HEK293T (cell line): ENCODE data around the gene CCDC137.
"Not testable (repeated sequence)": the region's sequence is repeated elsewhere in the genome, so short reads cannot be mapped to it uniquely, and the experiment has no call there.

Experiments
- CTCF ChIA-PET: fragments of 350-600 bp; formaldehyde crosslinking; extraction: SDS; loops from one replicate; lab custom pipeline; 2021; ENCODE audit warnings: antibody characterized with exemption, inconsistent platforms; lab: Yijun Ruan, JAX
- POLR2A ChIA-PET: fragments of 350-600 bp; formaldehyde crosslinking; extraction: SDS; loops from one replicate; lab custom pipeline; 2020; ENCODE audit warnings: antibody characterized with exemption, inconsistent platforms; lab: Yijun Ruan, JAX
- DNase-seq: peaks from one replicate; pipeline ENCODE4 v3.0.0; 2012; ENCODE audit warnings: mixed read lengths; ENCODE audit errors: extremely low spot score
- ARNT ChIP-seq: fragments of 450-650 bp; IDR thresholded peaks from 2 replicates; pipeline ENCODE4 v1.6.1; 2017; ENCODE audit warnings: mild to moderate bottlenecking
- BHLHE40 ChIP-seq: fragments of 450-650 bp; IDR thresholded peaks from 2 replicates; pipeline ENCODE4 v1.6.1; 2016; ENCODE audit warnings: mild to moderate bottlenecking, moderate library complexity, borderline replicate concordance
- CTBP1 ChIP-seq: fragments of 450-650 bp; IDR thresholded peaks from 2 replicates; pipeline ENCODE4 v1.6.1; 2016; ENCODE audit warnings: borderline replicate concordance
- ELF4 ChIP-seq: fragments of 450-650 bp; IDR thresholded peaks from 2 replicates; pipeline ENCODE4 v1.6.1; 2017; ENCODE audit warnings: antibody characterized with exemption
- FOXA1 ChIP-seq: fragments of 450-650 bp; IDR thresholded peaks from 2 replicates; pipeline ENCODE4 v1.6.1; 2016; ENCODE audit warnings: mild to moderate bottlenecking
- FOXK2 ChIP-seq: fragments of 450-650 bp; IDR thresholded peaks from 2 replicates; pipeline ENCODE4 v1.6.1; 2016; ENCODE audit warnings: mild to moderate bottlenecking
- FOXM1 ChIP-seq: fragments of 450-650 bp; IDR thresholded peaks from 2 replicates; pipeline ENCODE4 v1.6.1; 2017; ENCODE audit warnings: mild to moderate bottlenecking, borderline replicate concordance
- HDGF ChIP-seq: fragments of 450-650 bp; IDR thresholded peaks from 2 replicates; pipeline ENCODE4 v1.6.1; 2017; ENCODE audit warnings: antibody characterized with exemption, borderline replicate concordance
- L3MBTL2 ChIP-seq: fragments of 450-650 bp; conservative IDR thresholded peaks from 2 replicates; pipeline ENCODE4 v1.6.1; 2016; ENCODE audit warnings: mild to moderate bottlenecking
- LEF1 ChIP-seq: fragments of 450-650 bp; IDR thresholded peaks from 2 replicates; pipeline ENCODE4 v1.6.1; 2017; ENCODE audit warnings: mild to moderate bottlenecking, borderline replicate concordance
- NFRKB ChIP-seq: fragments of 450-650 bp; IDR thresholded peaks from 2 replicates; pipeline ENCODE4 v1.6.1; 2016; ENCODE audit warnings: mild to moderate bottlenecking, moderate library complexity
- SP1 ChIP-seq: fragments of 450-650 bp; IDR thresholded peaks from 2 replicates; pipeline ENCODE4 v1.6.1; 2017
- SUZ12 ChIP-seq: fragments of 450-650 bp; IDR thresholded peaks from 2 replicates; pipeline ENCODE4 v1.6.1; 2016; ENCODE audit warnings: mild to moderate bottlenecking
- TARDBP ChIP-seq: fragments of 450-650 bp; IDR thresholded peaks from 2 replicates; pipeline ENCODE4 v1.6.1; 2016
- ZNF384 ChIP-seq: fragments of 450-650 bp; IDR thresholded peaks from 2 replicates; pipeline ENCODE4 v1.6.1; 2016
- TF ChIP-seq, protein P1 (sequence below): fragments of 450-650 bp; IDR thresholded peaks from 2 replicates; pipeline ENCODE4 v1.6.1; 2016

CCDC137 gene, protein sequence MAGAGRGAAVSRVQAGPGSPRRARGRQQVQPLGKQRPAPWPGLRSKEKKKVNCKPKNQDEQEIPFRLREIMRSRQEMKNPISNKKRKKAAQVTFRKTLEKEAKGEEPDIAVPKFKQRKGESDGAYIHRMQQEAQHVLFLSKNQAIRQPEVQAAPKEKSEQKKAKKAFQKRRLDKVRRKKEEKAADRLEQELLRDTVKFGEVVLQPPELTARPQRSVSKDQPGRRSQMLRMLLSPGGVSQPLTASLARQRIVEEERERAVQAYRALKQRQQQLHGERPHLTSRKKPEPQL

DNA sequence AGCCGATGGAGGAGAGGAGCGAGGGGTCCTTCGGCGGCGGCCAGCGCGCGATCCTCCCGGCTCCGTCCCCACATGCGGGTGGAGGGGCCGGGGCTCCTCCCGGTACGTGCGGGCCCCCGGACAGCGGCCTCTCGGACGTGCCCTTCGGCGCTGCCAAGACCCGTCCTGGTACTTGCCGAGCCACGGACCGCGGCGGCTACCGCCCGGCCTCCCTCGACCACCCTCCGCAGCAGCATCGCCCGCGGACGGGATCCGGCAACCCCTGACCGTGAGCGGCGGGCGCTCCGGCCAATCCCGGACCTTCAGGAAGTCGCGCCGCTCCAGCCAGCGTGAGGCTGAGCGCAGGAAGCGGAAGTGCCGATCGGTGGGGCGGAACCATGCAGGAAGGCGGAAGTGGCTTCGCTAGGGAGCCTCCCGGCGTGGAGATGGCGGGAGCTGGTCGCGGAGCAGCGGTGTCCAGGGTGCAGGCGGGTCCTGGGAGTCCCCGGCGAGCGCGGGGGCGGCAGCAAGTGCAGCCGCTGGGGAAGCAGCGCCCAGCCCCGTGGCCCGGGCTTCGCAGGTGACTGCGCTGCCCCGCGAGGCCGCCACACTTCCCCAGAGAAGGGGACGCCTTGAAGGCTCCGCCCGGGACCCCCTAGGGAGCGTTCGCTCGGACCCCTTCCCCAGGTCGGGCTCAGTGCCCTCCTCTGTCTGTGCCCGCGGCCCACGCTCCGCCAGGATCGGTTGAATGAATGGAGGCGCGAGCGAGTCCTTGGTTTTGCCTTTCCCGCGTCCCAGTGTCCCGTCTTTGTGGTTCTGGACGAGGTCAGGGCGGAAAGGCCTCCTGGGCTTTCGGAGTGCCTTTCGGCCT, at the start of gene CCDC137, which contains the start of gene OXLD1:
CCDC137 (plus strand) TSS at position 396 of the 850 bp plus-strand sequence; CDS start at position 426, 30 bp downstream.
OXLD1 (minus strand) TSS at position 264 of the 850 bp plus-strand sequence; CDS start at position 236, 28 bp downstream.
- ChIA-PET POLR2A (interaction anchor here (0.7 to 2.8 kb wide), 15 partner anchors 9 to 202 kb away, joined by 3 to 29 read pairs (median 4); partner anchors contain the start of genes ARL16, HGS, MCRIP1 and MRPL12), CTCF (no interaction called here)
- TF ChIP-seq L3MBTL2 = peak; percentile 53; the same call in 1 of the 2 replicates
- TF ChIP-seq ARNT = no peak
- TF ChIP-seq TARDBP = no peak
- TF ChIP-seq NFRKB = no peak
- no peak for TF ChIP-seq ZNF384
- TF ChIP-seq FOXK2 = no peak
- no peak for TF ChIP-seq FOXM1
- no peak for TF ChIP-seq FOXA1
- no peak for TF ChIP-seq BHLHE40
- no peak for TF ChIP-seq HDGF
- TF ChIP-seq LEF1 = no peak
- TF ChIP-seq, protein P1, sequence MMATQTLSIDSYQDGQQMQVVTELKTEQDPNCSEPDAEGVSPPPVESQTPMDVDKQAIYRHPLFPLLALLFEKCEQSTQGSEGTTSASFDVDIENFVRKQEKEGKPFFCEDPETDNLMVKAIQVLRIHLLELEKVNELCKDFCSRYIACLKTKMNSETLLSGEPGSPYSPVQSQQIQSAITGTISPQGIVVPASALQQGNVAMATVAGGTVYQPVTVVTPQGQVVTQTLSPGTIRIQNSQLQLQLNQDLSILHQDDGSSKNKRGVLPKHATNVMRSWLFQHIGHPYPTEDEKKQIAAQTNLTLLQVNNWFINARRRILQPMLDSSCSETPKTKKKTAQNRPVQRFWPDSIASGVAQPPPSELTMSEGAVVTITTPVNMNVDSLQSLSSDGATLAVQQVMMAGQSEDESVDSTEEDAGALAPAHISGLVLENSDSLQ = peak; percentile 100
- TF ChIP-seq ELF4 = peak; percentile 100
- DNase-seq = peak; percentile 98

DNA sequence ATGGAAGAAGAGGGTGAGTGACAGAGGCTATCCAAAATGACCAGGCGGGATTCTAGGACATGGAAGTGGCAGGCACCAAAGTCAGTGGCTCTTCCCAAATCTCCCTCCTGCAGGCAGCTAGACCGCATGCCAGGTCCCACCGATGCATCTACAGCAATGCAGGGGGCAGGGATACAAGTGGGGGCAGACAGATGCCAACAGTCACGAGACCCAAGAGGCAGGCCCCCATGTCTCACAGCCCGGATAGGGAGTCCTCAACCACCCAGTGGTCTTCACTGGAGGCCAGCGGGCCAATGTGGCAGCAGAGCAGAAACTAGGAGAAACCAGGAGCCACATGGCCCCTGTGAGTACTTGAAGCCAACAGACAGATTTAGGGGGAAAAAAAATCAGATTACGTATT, 49.7 kb upstream of the CCDC137 start:
- no peak for DNase-seq
- ChIA-PET CTCF (no interaction called here), POLR2A (no interaction called here)
- no peak for TF ChIP-seq ZNF384
- no peak for TF ChIP-seq FOXK2
- TF ChIP-seq HDGF = no peak
- no peak for TF ChIP-seq CTBP1
- no peak for TF ChIP-seq SP1
- TF ChIP-seq ARNT = no peak

DNA sequence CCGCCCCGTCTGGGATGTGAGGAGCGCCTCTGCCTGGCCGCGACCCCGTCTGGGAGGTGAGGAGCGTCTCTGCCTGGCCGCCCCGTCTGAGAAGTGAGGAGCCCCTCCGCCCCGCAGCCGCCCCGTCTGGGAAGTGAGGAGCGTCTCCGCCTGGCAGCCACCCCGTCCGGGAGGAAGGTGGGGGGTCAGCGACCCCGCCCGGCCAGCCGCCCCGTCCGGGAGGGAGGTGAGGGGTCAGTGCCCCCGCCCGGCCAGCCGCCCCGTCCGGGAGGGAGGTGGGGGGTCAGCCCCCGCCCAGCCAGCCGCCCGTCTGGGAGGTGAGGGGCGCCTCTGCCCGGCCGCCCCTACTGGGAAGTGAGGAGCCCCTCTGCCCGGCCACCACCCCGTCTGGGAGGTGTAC, 48.2 kb upstream of the CCDC137 start:
- CTCF ChIA-PET, POLR2A ChIA-PET, DNase-seq: not testable (repeated sequence)

DNA sequence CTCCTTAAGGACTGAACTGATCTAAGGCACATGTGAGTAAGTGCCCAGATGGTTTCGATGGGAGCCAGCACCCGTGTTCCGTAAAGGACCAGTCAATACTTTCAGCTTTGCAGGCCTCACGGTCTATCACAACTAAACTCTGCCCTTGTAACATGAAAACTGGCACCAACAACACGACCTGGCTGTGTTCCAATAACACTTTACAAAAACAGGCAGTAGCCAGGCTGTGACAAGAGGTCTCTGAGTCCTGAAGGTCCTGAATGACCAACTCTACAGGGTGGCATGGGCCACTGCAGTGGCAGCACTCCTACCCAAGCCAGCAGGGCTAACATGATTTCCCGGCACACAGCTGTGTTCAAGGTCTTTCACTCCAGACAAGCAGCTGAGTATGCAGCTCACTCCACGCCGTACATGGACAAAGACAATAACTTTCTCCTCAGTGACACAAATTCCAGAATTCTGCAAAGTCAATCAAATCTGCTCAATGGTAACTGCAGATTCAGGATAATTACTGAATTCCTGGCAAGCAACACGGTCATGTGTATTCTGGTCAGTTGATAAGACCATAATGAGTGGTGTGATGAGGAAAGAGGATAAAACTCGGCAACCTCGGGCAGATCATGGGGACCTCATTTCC, 44.9 kb upstream of the CCDC137 start:
- ChIA-PET CTCF (no interaction called here), POLR2A (interaction anchor here (1.3 kb wide), 1 partner anchor 55 kb away, joined by 3 read pairs; no protein-coding TSS in a partner anchor)
- DNase-seq = no peak
- TF ChIP-seq NFRKB (no peak), FOXK2 (no peak), SP1 (no peak), SUZ12 (no peak), L3MBTL2 (no peak), FOXM1 (no peak), TARDBP (no peak), ELF4 (no peak), HDGF (no peak), ZNF384 (no peak), BHLHE40 (no peak), LEF1 (no peak), FOXA1 (no peak), CTBP1 (no peak), ARNT (no peak)
- TF ChIP-seq, protein P1 = no peak

DNA sequence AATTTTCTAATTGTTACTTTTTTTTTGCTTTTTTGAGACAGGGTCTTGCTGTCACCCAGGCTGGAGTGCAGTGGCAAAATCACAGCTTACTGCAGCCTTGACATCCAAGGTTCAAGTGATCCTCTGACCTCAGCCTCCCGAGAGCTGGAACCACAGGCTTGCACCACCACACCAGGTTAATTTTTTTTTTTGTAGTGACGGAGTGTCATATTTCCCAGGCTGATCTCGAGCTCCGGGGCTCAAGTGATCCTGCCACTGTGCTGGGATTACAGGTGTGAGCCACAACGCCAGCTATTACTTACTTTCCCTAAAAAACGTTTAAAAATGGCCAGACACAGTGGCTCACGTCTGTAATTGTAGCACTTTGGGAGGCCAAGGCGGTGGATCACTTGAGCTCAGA, 36.3 kb upstream of the CCDC137 start:
- POLR2A ChIA-PET = no interaction called here
- TF ChIP-seq ELF4 (no peak), LEF1 (no peak), FOXA1 (no peak), NFRKB (no peak), SUZ12 (no peak), BHLHE40 (no peak), TARDBP (no peak), ZNF384 (no peak), FOXM1 (no peak), CTBP1 (no peak), ARNT (no peak), HDGF (no peak), L3MBTL2 (no peak), SP1 (no peak), FOXK2 (no peak)
- TF ChIP-seq, protein P1 = no peak
- no peak for DNase-seq
- CTCF ChIA-PET = interaction anchor here (0.6 kb wide), 1 partner anchor 34 kb away, joined by 5 read pairs; no protein-coding TSS in a partner anchor
